HepG2 (cell line): Measurements from ENCODE around the gene RASSF4. TPM values are rescaled to one million over a fixed set of nuclear protein-coding genes. Genes with fewer than 3 reads are reported as not detected.

Experiments
- DR1 ChIP-seq: sonication (generic); formaldehyde crosslinking; IDR thresholded peaks from 2 replicates; pipeline ENCODE4 v1.8.0; 2021; ENCODE audit warnings: mild to moderate bottlenecking, missing genetic modification reagents, inconsistent platforms
- ELF1 ChIP-seq: sonication (generic); formaldehyde crosslinking; IDR thresholded peaks from 2 replicates; pipeline ENCODE4 v1.4.0; 2020; ENCODE audit warnings: missing genetic modification reagents
- FOXJ3 ChIP-seq: sonication (generic); formaldehyde crosslinking; IDR thresholded peaks from 2 replicates; pipeline ENCODE4 v1.4.0; 2020; ENCODE audit warnings: missing genetic modification reagents, mild to moderate bottlenecking, borderline replicate concordance
- JUND ChIP-seq: sonication (generic); formaldehyde crosslinking; IDR thresholded peaks from 2 replicates; pipeline ENCODE4 v1.8.0; 2022; ENCODE audit warnings: mild to moderate bottlenecking, missing genetic modification reagents
- RCOR2 ChIP-seq: IDR thresholded peaks from 2 replicates; pipeline ENCODE4 v1.6.1; 2016; ENCODE audit warnings: missing biosample characterization, missing genetic modification reagents
- SOX13 ChIP-seq, 3 experiments: fragments of 450-650 bp in 1 of 3; sonication (generic) in 1 of 3; formaldehyde crosslinking in 1 of 3; IDR thresholded peaks in 2 of 3; conservative IDR thresholded peaks in 1 of 3; 2 replicates each; pipeline versions ENCODE4 v1.5.0 to v1.6.1; 2016 to 2020; ENCODE audit warnings: antibody characterized with exemption in 1 of 3, mild to moderate bottlenecking in 1 of 3, missing compliant biosample characterization in 1 of 3, missing genetic modification reagents in 1 of 3, moderate library complexity in 1 of 3
- SOX6 ChIP-seq, 2 experiments: fragments of 450-650 bp in 1 of 2; sonication (generic) in 1 of 2; formaldehyde crosslinking in 1 of 2; IDR thresholded peaks; 2 replicates each; pipeline versions ENCODE4 v1.4.0 to v1.6.1; 2017 to 2020; ENCODE audit warnings: antibody characterized with exemption in 1 of 2, mild to moderate bottlenecking in 1 of 2, missing genetic modification reagents in 1 of 2
- STAG1 ChIP-seq: sonication (generic); formaldehyde crosslinking; IDR thresholded peaks from 2 replicates; pipeline ENCODE4 v1.4.0; 2020; ENCODE audit warnings: missing genetic modification reagents
- ZIK1 ChIP-seq: sonication (generic); formaldehyde crosslinking; IDR thresholded peaks from 2 replicates; pipeline ENCODE4 v1.5.0; 2020; ENCODE audit warnings: mild to moderate bottlenecking, low read depth, missing genetic modification reagents, borderline replicate concordance
- ZNF430 ChIP-seq: sonication (generic); formaldehyde crosslinking; IDR thresholded peaks from 2 replicates; pipeline ENCODE4 v1.9.0; 2021; ENCODE audit warnings: mild to moderate bottlenecking, missing genetic modification reagents
- polyA plus RNA-seq, 8 experiments: library from polyadenylated mRNA; depleted of rRNA in 3 of 8; stranded (reverse) in 7 of 8; unstranded in 1 of 8; fragments of >200 nt; fragmentation: Illumina TruSeq in 4 of 8; extraction: Trizol in 4 of 8; gene quantifications; 2 replicates each; pipeline versions ENCODE4 v1.2.1 to v1.2.3, GENCODE V29; 2011 to 2016; ENCODE audit warnings: low read depth in 4 of 8, missing spikeins in 1 of 8, mixed read lengths in 1 of 8; ENCODE audit not compliant: insufficient read depth in 1 of 8
- total RNA-seq, 5 experiments: library from RNA; depleted of rRNA; stranded (reverse); fragments of >200 nt; fragmentation: Illumina TruSeq; extraction: Trizol; gene quantifications; 2 replicates each; pipeline ENCODE4 v1.2.3, GENCODE V29; 2016; ENCODE audit warnings: low read depth in 1 of 5
- TF ChIP-seq, protein P1 (sequence below): sonication (generic); formaldehyde crosslinking; IDR thresholded peaks from 2 replicates; pipeline ENCODE4 v1.5.1; 2020; ENCODE audit warnings: mild to moderate bottlenecking, missing genetic modification reagents, moderate library complexity
- TF ChIP-seq, protein P2 (sequence below): sonication (generic); formaldehyde crosslinking; conservative IDR thresholded peaks from 2 replicates; pipeline ENCODE4 v1.4.0; 2020; ENCODE audit warnings: mild to moderate bottlenecking, missing genetic modification reagents, moderate library complexity

The RASSF4 gene
- total and polyA plus RNA-seq, 2 of the 13 experiments (the other 11 are each of a cell fraction or from before 2014, with no cell fraction given), result 34.0 to 51.7 TPM

DNA sequence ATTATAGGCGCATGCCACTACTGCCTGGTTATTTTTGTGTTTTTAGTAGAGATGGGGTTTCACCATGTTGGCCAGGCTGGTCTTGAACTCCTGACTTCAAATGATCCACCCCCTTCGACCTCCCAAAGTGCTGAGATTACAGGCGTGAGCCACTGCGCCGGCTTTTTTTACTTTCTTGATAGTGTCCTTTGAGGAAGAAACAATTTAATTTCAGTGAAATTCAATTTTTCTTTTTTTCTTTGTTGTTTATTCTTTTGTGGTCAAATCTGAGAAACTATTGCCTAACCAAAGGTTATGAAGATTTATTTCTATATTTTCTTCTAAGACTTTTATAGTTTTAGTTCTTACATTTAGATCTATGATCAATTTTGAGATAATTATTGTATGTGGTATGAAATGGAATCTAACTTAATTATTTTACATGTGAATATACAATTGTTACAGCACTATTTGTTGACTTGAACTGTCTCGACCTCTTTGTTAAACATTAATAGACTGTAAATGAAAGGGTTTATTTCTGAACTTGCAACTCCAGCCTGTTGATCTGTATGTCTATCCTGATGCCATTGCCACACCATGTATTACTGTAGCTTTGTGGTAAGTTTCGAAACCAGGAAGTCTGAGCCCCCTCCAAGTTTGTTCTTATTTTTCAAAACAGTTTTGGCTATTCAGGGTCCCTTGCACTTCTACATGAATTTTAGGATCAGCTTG is 19.8 kb upstream of the RASSF4 start (continued):
- TF ChIP-seq, protein P1, sequence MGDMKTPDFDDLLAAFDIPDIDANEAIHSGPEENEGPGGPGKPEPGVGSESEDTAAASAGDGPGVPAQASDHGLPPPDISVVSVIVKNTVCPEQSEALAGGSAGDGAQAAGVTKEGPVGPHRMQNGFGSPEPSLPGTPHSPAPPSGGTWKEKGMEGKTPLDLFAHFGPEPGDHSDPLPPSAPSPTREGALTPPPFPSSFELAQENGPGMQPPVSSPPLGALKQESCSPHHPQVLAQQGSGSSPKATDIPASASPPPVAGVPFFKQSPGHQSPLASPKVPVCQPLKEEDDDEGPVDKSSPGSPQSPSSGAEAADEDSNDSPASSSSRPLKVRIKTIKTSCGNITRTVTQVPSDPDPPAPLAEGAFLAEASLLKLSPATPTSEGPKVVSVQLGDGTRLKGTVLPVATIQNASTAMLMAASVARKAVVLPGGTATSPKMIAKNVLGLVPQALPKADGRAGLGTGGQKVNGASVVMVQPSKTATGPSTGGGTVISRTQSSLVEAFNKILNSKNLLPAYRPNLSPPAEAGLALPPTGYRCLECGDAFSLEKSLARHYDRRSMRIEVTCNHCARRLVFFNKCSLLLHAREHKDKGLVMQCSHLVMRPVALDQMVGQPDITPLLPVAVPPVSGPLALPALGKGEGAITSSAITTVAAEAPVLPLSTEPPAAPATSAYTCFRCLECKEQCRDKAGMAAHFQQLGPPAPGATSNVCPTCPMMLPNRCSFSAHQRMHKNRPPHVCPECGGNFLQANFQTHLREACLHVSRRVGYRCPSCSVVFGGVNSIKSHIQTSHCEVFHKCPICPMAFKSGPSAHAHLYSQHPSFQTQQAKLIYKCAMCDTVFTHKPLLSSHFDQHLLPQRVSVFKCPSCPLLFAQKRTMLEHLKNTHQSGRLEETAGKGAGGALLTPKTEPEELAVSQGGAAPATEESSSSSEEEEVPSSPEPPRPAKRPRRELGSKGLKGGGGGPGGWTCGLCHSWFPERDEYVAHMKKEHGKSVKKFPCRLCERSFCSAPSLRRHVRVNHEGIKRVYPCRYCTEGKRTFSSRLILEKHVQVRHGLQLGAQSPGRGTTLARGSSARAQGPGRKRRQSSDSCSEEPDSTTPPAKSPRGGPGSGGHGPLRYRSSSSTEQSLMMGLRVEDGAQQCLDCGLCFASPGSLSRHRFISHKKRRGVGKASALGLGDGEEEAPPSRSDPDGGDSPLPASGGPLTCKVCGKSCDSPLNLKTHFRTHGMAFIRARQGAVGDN (CRISPR knock-in tag), result no peak
- TF ChIP-seq STAG1 (CRISPR knock-in tag) (no peak), ZNF430 (CRISPR knock-in tag) (no peak), DR1 (CRISPR knock-in tag) (no peak), FOXJ3 (CRISPR knock-in tag) (peak; percentile 83; the same call in 1 of the 2 replicates), ZIK1 (CRISPR knock-in tag) (peak; percentile 42; the same call in 1 of the 2 replicates), ELF1 (CRISPR knock-in tag) (peak; percentile 89), JUND (CRISPR knock-in tag) (no peak), SOX6 (IDR thresholded peaks at IDR 0.05) (no peak), SOX6 (CRISPR knock-in tag; IDR thresholded peaks at IDR 0.05) (peak; percentile 88), RCOR2 (CRISPR knock-in tag) (0 out of 2 replicates have a peak, but pooled peaks have one; percentile 25), SOX13 (IDR thresholded peaks at IDR 0.05) (peak; percentile 50; the same call in 1 of the 2 replicates), SOX13 (CRISPR knock-in tag; conservative IDR thresholded peaks at IDR 0.05 in 1 of 2, IDR thresholded peaks at IDR 0.05 in 1 of 2) (peak in 1 of 2 experiments; percentile 87; a peak in 2 of 4 replicates)
- TF ChIP-seq, protein P2, sequence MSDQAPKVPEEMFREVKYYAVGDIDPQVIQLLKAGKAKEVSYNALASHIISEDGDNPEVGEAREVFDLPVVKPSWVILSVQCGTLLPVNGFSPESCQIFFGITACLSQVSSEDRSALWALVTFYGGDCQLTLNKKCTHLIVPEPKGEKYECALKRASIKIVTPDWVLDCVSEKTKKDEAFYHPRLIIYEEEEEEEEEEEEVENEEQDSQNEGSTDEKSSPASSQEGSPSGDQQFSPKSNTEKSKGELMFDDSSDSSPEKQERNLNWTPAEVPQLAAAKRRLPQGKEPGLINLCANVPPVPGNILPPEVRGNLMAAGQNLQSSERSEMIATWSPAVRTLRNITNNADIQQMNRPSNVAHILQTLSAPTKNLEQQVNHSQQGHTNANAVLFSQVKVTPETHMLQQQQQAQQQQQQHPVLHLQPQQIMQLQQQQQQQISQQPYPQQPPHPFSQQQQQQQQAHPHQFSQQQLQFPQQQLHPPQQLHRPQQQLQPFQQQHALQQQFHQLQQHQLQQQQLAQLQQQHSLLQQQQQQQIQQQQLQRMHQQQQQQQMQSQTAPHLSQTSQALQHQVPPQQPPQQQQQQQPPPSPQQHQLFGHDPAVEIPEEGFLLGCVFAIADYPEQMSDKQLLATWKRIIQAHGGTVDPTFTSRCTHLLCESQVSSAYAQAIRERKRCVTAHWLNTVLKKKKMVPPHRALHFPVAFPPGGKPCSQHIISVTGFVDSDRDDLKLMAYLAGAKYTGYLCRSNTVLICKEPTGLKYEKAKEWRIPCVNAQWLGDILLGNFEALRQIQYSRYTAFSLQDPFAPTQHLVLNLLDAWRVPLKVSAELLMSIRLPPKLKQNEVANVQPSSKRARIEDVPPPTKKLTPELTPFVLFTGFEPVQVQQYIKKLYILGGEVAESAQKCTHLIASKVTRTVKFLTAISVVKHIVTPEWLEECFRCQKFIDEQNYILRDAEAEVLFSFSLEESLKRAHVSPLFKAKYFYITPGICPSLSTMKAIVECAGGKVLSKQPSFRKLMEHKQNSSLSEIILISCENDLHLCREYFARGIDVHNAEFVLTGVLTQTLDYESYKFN, result peak; percentile 85
